ENCODE results near the gene DEPP1. TPM values are rescaled to one million over a fixed set of nuclear protein-coding genes. Genes with fewer than 3 reads are reported as not detected.

Gene DEPP1
- polyA plus RNA-seq, 1 donor from 2014 or later, result 4.3 TPM

DNA sequence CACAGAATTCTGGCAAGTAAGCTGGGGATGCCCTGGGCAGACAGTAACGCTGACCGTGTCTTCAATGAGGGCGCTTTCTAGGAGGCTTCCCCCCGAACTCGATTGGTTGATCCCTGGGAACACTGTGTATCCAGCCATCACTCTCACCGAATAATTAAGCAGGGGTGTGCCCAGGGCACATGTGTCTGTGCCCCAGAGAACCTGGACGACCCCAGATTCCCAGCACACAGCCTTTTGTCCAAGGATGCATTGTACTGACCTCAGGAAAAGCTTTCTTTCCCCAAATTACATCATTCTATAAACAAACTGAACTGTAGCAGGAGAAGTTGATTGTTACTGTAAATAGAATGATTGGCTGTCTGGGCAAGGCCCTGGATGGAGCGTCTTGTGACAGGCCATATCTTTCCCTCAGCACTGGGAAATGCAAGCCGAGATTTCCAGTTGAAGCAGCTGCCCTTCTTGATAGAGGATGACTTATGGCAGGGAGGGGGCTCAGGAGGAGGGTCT lies 6.6 kb upstream of the DEPP1 start:
- Histone ChIP-seq H3K27ac (ENCODE audit: low read length) (no peak overlapping the region), H3K4me2 (ENCODE audit: low read length) (no peak overlapping the region), H2AFZ (ENCODE audit: low read depth, low read length) (no peak overlapping the region), H3K27me3 (ENCODE audit: insufficient read depth, low read depth, low read length) (no peaks in the 10 kb centered on the region), H3K36me3 (ENCODE audit: insufficient read depth, low read length) (no peaks in the 10 kb centered on the region), H3K79me2 (replicated peaks; ENCODE audit: insufficient read depth, low read length) (no peaks in the 10 kb centered on the region), H3K9me2 (ENCODE audit: insufficient read depth, low read length) (no peaks in the 10 kb centered on the region), H3F3A (ENCODE audit: insufficient read depth, low read length, poor library complexity, severe bottlenecking) (no peaks in the 10 kb centered on the region), H3K4me3 (ENCODE audit: low read length) (no peak overlapping the region), H4K20me1 (ENCODE audit: insufficient read depth) (no peaks in the 10 kb centered on the region), H3K9me3 (ENCODE audit: low read length) (no peaks in the 10 kb centered on the region), H3K9ac (ENCODE audit: low read length) (no peak overlapping the region)
- TF ChIP-seq MXI1 (conservative IDR thresholded peaks at IDR 0.05; ENCODE audit: poor library complexity, severe bottlenecking) (no peak), RAD21 (conservative IDR thresholded peaks at IDR 0.05) (no peak), POLR2AphosphoS5 (IDR thresholded peaks at IDR 0.05) (no peak), EP300 (conservative IDR thresholded peaks at IDR 0.05; ENCODE audit: poor library complexity, severe bottlenecking) (no peak), EZH2 (IDR thresholded peaks at IDR 0.05; ENCODE audit: borderline replicate concordance, insufficient read depth, low read length, poor library complexity, severe bottlenecking) (no peak), TAF1 (IDR thresholded peaks at IDR 0.05; ENCODE audit: low read depth) (no peak), SMC3 (conservative IDR thresholded peaks at IDR 0.05; ENCODE audit: poor library complexity) (no peak)
- TF ChIP-seq, protein P1, sequence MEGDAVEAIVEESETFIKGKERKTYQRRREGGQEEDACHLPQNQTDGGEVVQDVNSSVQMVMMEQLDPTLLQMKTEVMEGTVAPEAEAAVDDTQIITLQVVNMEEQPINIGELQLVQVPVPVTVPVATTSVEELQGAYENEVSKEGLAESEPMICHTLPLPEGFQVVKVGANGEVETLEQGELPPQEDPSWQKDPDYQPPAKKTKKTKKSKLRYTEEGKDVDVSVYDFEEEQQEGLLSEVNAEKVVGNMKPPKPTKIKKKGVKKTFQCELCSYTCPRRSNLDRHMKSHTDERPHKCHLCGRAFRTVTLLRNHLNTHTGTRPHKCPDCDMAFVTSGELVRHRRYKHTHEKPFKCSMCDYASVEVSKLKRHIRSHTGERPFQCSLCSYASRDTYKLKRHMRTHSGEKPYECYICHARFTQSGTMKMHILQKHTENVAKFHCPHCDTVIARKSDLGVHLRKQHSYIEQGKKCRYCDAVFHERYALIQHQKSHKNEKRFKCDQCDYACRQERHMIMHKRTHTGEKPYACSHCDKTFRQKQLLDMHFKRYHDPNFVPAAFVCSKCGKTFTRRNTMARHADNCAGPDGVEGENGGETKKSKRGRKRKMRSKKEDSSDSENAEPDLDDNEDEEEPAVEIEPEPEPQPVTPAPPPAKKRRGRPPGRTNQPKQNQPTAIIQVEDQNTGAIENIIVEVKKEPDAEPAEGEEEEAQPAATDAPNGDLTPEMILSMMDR (IDR thresholded peaks at IDR 0.05; ENCODE audit: poor library complexity, severe bottlenecking), result no peak
- TF ChIP-seq, protein P2, sequence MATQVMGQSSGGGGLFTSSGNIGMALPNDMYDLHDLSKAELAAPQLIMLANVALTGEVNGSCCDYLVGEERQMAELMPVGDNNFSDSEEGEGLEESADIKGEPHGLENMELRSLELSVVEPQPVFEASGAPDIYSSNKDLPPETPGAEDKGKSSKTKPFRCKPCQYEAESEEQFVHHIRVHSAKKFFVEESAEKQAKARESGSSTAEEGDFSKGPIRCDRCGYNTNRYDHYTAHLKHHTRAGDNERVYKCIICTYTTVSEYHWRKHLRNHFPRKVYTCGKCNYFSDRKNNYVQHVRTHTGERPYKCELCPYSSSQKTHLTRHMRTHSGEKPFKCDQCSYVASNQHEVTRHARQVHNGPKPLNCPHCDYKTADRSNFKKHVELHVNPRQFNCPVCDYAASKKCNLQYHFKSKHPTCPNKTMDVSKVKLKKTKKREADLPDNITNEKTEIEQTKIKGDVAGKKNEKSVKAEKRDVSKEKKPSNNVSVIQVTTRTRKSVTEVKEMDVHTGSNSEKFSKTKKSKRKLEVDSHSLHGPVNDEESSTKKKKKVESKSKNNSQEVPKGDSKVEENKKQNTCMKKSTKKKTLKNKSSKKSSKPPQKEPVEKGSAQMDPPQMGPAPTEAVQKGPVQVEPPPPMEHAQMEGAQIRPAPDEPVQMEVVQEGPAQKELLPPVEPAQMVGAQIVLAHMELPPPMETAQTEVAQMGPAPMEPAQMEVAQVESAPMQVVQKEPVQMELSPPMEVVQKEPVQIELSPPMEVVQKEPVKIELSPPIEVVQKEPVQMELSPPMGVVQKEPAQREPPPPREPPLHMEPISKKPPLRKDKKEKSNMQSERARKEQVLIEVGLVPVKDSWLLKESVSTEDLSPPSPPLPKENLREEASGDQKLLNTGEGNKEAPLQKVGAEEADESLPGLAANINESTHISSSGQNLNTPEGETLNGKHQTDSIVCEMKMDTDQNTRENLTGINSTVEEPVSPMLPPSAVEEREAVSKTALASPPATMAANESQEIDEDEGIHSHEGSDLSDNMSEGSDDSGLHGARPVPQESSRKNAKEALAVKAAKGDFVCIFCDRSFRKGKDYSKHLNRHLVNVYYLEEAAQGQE (IDR thresholded peaks at IDR 0.05; ENCODE audit: borderline replicate concordance), result no peak

DNA sequence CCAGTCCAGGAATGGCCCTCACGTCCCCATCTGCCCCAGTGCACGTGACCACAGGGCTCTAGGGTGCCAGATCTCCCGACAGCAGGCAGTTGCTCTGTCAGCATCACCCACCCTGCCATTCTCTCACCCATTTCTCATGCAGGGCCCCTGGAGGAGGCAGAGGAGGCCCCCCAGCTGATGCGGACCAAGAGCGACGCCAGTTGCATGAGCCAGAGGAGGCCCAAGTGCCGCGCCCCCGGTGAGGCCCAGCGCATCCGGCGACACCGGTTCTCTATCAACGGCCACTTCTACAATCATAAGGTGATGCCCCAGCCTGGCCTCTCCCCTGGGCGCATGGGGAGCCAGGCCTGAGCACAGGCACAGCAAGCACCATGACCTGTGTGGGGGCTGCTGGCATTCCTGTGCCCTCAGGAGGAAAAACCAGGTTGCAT lies 6.1 kb upstream of the DEPP1 start:
- no peaks in the 10 kb centered on the region for H3K79me2 ChIP-seq (replicated peaks; ENCODE audit: insufficient read depth, low read length)
- no peaks in the 10 kb centered on the region for H3K36me3 ChIP-seq (ENCODE audit: insufficient read depth, low read length)
- H3K4me2 ChIP-seq (ENCODE audit: low read length), result no peak overlapping the region
- no peak overlapping the region for H3K27ac ChIP-seq (ENCODE audit: low read length)
- H3K4me3 ChIP-seq (ENCODE audit: low read length), result no peak overlapping the region
- no peaks in the 10 kb centered on the region for H4K20me1 ChIP-seq (ENCODE audit: insufficient read depth)
- TF ChIP-seq, protein P2 (IDR thresholded peaks at IDR 0.05; ENCODE audit: borderline replicate concordance), result no peak
- TF ChIP-seq EZH2 (IDR thresholded peaks at IDR 0.05; ENCODE audit: borderline replicate concordance, insufficient read depth, low read length, poor library complexity, severe bottlenecking) (no peak), POLR2AphosphoS5 (IDR thresholded peaks at IDR 0.05) (no peak)
- H3K9ac ChIP-seq (ENCODE audit: low read length), result no peak overlapping the region
- no peaks in the 10 kb centered on the region for H3F3A ChIP-seq (ENCODE audit: insufficient read depth, low read length, poor library complexity, severe bottlenecking)
- no peaks in the 10 kb centered on the region for H3K27me3 ChIP-seq (ENCODE audit: insufficient read depth, low read depth, low read length)
- no peaks in the 10 kb centered on the region for H3K9me2 ChIP-seq (ENCODE audit: insufficient read depth, low read length)
- H2AFZ ChIP-seq (ENCODE audit: low read depth, low read length), result no peak overlapping the region
- H3K9me3 ChIP-seq (ENCODE audit: low read length), result no peaks in the 10 kb centered on the region
